AG04450 (cell line): ENCODE results near the gene RAC2. TPM values are rescaled to one million over a fixed set of nuclear protein-coding genes. Genes with fewer than 3 reads are reported as not detected.
"Not testable (repeated sequence)": the region's sequence is repeated elsewhere in the genome, so short reads cannot be mapped to it uniquely, and the experiment has no call there.

ENCODE experiments used
- CTCF ChIA-PET: fragments of 300-600, 350-600 bp; formaldehyde crosslinking; extraction: SDS; loops from one replicate; lab custom pipeline; 2022; ENCODE audit warnings: antibody characterized with exemption, inconsistent platforms; lab: Charles Lee
- POLR2A ChIA-PET: fragments of 350-600 bp; formaldehyde crosslinking; extraction: SDS; loops from one replicate; lab custom pipeline; 2021; ENCODE audit warnings: antibody characterized with exemption, inconsistent platforms; lab: Yijun Ruan, JAX
- DNase-seq: peaks from one replicate; pipeline ENCODE4 v3.0.0-alpha.2; 2011; ENCODE audit warnings: low read depth, low spot score
- H3K27ac ChIP-seq: one replicate; pipeline ENCODE4 v1.5.1; 2012; ENCODE audit warnings: low read depth, low read length, control low read depth
- H3K27me3 ChIP-seq: one replicate; pipeline ENCODE4 v1.6.0; 2012; ENCODE audit warnings: low read length; ENCODE audit not compliant: control insufficient read depth, insufficient read depth
- H3K4me3 ChIP-seq: 2 replicates; pipeline ENCODE4 v1.5.1; 2011; ENCODE audit warnings: mild to moderate bottlenecking, low read depth, low read length, control low read depth
- H3K9me3 ChIP-seq: 2 replicates; pipeline ENCODE4 v1.5.1; 2012; ENCODE audit warnings: low read length; ENCODE audit not compliant: control insufficient read depth, insufficient read depth
- CTCF ChIP-seq: IDR thresholded peaks from 2 replicates; pipeline ENCODE4 v1.5.1; 2011; ENCODE audit warnings: low read depth, low read length, control low read depth, inconsistent platforms
- polyA plus RNA-seq: library from polyadenylated mRNA; depleted of rRNA; stranded (reverse); fragments of >200 nt; gene quantifications from 2 replicates; pipeline ENCODE4 v1.2.3, GENCODE V29; 2011

Gene RAC2
- polyA plus RNA-seq, 1 experiment = 25.0 TPM

GRCh38 chr22:37255558-37256006, 11.5 kb upstream of the RAC2 start:
- no peak for DNase-seq
- ChIA-PET CTCF (no interaction called here), POLR2A (no interaction called here)
- Histone ChIP-seq H3K27ac (no peak overlapping the region), H3K27me3 (no peaks in the 10 kb centered on the region), H3K4me3 (no peak overlapping the region), H3K9me3 (no peaks in the 10 kb centered on the region)
- no peak for TF ChIP-seq CTCF

GRCh38 chr22:37254867-37255233, 10.8 kb upstream of the RAC2 start:
- Histone ChIP-seq H3K27ac (no peak overlapping the region), H3K27me3 (no peaks in the 10 kb centered on the region), H3K4me3 (no peak overlapping the region), H3K9me3 (no peaks in the 10 kb centered on the region)
- DNase-seq = no peak
- TF ChIP-seq CTCF = no peak
- POLR2A ChIA-PET = no interaction called here
- CTCF ChIA-PET = interaction anchor here (1.0 kb wide), 1 partner anchor 29 kb away, joined by 3 read pairs; no protein-coding TSS in a partner anchor

- POLR2A ChIA-PET = interaction anchor here (0.7 kb wide), 1 partner anchor 17 kb away, joined by 6 read pairs; no protein-coding TSS in a partner anchor
These were observed 10.3 kb upstream of the RAC2 start for GRCh38 chr22:37254209-37254866.

GRCh38 chr22:37253126-37253660, 9.1 kb upstream of the RAC2 start:
- Histone ChIP-seq H3K4me3 (no peak overlapping the region), H3K9me3 (no peaks in the 10 kb centered on the region), H3K27ac (no peak overlapping the region), H3K27me3 (no peaks in the 10 kb centered on the region)
- no peak; the same call in 1 of the 2 replicates for TF ChIP-seq CTCF
- CTCF ChIA-PET = no interaction called here
- POLR2A ChIA-PET = no interaction called here
- no peak for DNase-seq

More at GRCh38 chr22:37254209-37254866, 10.3 kb upstream of the RAC2 start:
- DNase-seq = peak; percentile 29
- CTCF ChIA-PET = interaction anchor here (0.7 to 1.0 kb wide), 2 partner anchors 29 to 88 kb away, joined by 3 read pairs; no protein-coding TSS in a partner anchor
- H3K9me3 ChIP-seq = no peaks in the 10 kb centered on the region
- H3K4me3 ChIP-seq = no peak overlapping the region
- no peak for TF ChIP-seq CTCF
- H3K27ac ChIP-seq = no peak overlapping the region
- H3K27me3 ChIP-seq = no peaks in the 10 kb centered on the region

GRCh38 chr22:37251836-37252235, 7.8 kb upstream of the RAC2 start:
- not testable (repeated sequence) for DNase-seq, H3K27ac ChIP-seq, H3K9me3 ChIP-seq, H3K27me3 ChIP-seq, H3K4me3 ChIP-seq
- CTCF ChIA-PET = interaction anchor here (1.0 to 1.5 kb wide), 2 partner anchors 9 to 52 kb away, joined by 4 to 5 read pairs; no protein-coding TSS in a partner anchor
- POLR2A ChIA-PET = interaction anchor here (0.7 kb wide), 1 partner anchor 22 kb away, joined by 5 read pairs; no protein-coding TSS in a partner anchor
